ENCODE results near the gene COL4A2.
A peak's percentile ranks its signal among the peaks of the same experiment; 100 is the strongest.
"Not testable (repeated sequence)": the region's sequence is repeated elsewhere in the genome, so short reads cannot be mapped to it uniquely, and the experiment has no call there.

Gene COL4A2

GRCh38 chr13:110496281-110496680 is 189.2 kb downstream of the COL4A2 start:
- DNase-seq (ENCODE audit: low spot score), result no peak

- no peak for DNase-seq (ENCODE audit: low spot score)
Observed at GRCh38 chr13:110497003-110497402, 189.9 kb downstream of the COL4A2 start.

- DNase-seq (ENCODE audit: low spot score), result not testable (repeated sequence)
Observed at GRCh38 chr13:110497896-110498295, 190.8 kb downstream of the COL4A2 start.

- no peak for DNase-seq (ENCODE audit: low spot score)
Observed at GRCh38 chr13:110498327-110498726, 191.2 kb downstream of the COL4A2 start.

GRCh38 chr13:110498765-110499164 is 191.7 kb downstream of the COL4A2 start:
- DNase-seq (ENCODE audit: low spot score), result no peak

- peak; percentile 43 for DNase-seq (ENCODE audit: low spot score)
Observed at GRCh38 chr13:110499621-110500281, 192.7 kb downstream of the COL4A2 start.

- DNase-seq (ENCODE audit: low spot score), result no peak
Observed at GRCh38 chr13:110500341-110500740, 193.3 kb downstream of the COL4A2 start.

GRCh38 chr13:110501188-110501587 is 194.1 kb downstream of the COL4A2 start:
- no peak for DNase-seq (ENCODE audit: low spot score)

GRCh38 chr13:110503037-110503901 is 196.2 kb downstream of the COL4A2 start:
- no peak for DNase-seq (ENCODE audit: low spot score)

- DNase-seq (ENCODE audit: low spot score), result no peak
Observed at GRCh38 chr13:110503979-110504499, 197.0 kb downstream of the COL4A2 start.

- no peak for DNase-seq (ENCODE audit: low spot score)
Observed at GRCh38 chr13:110505594-110505993, 198.5 kb downstream of the COL4A2 start.

- DNase-seq (ENCODE audit: low spot score), result no peak
Observed at GRCh38 chr13:110506396-110506795, 199.3 kb downstream of the COL4A2 start.

- no peak for DNase-seq (ENCODE audit: low spot score)
Observed at GRCh38 chr13:110506859-110507566, 199.9 kb downstream of the COL4A2 start.

- DNase-seq (ENCODE audit: low spot score), result no peak
Observed at GRCh38 chr13:110507678-110508381, 200.7 kb downstream of the COL4A2 start.

GRCh38 chr13:110509478-110509926 is 202.4 kb downstream of the COL4A2 start:
- DNase-seq (ENCODE audit: low spot score), result no peak

GRCh38 chr13:110509971-110510786 is 203.1 kb downstream of the COL4A2 start:
- DNase-seq (ENCODE audit: low spot score), result no peak

- DNase-seq (ENCODE audit: low spot score), result no peak
Observed at GRCh38 chr13:110511509-110512181, 204.6 kb downstream of the COL4A2 start.

GRCh38 chr13:110512198-110512740 is 205.2 kb downstream of the COL4A2 start:
- no peak for DNase-seq (ENCODE audit: low spot score)

- DNase-seq (ENCODE audit: low spot score), result no peak
Observed at GRCh38 chr13:110516500-110516899, 209.4 kb downstream of the COL4A2 start.

All from D341Med (cell line).